ENCODE data around the gene PAM. TPM values are rescaled to one million over a fixed set of nuclear protein-coding genes. Genes with fewer than 3 reads are reported as not detected.
"Not testable (repeated sequence)": the region's sequence is repeated elsewhere in the genome, so short reads cannot be mapped to it uniquely, and the experiment has no call there.

Gene PAM
- total RNA-seq, 1 donor from 2014 or later, result 12.7 TPM

- intact Hi-C loops (cut with micrococcal nuclease), result no loop called here
Measured at GRCh38 chr5:103035701-103036100, 280.6 kb downstream of the PAM start.

DNA sequence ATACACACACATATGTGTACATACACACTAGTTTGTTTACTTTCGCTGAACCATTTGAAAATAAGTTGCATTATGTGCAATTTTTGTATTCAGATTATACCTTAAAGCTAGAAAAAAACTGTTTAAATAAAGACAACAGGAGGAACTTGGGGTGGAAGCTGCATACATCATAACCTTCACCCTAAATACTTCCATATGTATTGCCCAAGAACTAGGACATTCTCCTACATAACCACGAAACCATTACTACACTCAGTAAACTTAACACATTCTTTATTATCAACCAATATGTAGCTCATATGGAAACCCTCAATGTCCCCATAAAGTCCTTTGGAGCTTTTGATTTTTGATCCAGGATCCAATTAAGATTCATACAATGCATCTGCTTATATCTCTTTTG lies 281.5 kb downstream of the PAM start:
- intact Hi-C loops (cut with micrococcal nuclease), result no loop called here

DNA sequence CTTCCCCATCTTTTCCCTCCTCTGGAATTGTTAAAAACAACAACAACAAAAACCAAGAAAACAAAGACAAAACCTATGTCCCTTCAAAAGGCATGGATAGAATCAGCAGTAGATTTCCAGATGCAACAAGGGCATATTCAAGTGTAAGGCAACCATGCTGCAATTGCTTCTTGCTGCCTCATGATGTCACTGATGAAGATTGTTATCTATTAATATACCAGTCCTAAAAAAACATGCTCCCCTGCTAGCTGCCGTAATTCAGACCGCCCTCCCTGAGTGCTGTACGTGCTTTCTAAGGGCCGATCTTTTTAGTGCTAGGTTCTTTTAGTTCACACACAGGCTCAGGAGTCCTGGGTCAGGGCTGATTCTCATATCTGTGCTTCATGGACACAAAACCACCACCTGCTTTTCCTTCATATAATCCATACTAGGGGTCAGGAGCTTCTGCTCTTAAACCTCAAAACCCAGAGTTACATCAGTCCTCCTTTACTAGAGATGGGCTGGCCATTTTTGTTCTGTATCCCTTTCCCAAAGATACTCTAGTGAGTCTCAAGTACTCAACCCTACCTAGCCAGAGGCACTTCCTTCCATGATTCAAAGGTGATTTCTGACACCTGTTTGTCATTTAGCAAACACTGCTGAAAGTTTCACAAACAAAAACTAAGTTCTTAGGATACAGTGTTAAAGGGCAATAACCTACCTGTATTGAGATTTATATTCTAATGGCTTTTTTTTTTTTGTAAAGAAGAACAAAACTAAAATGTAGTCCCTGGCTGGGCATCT lies 282.8 kb downstream of the PAM start:
- intact Hi-C loops (cut with micrococcal nuclease), result no loop called here

- intact Hi-C loops (cut with micrococcal nuclease), result loop anchor here (1.0 to 5.0 kb wide), 4 partner anchors 96 to 459 kb away; no protein-coding TSS in a partner anchor
Measured at GRCh38 chr5:103041071-103041676, 286.1 kb downstream of the PAM start.

- intact Hi-C loops (cut with micrococcal nuclease), result not testable (repeated sequence)
Measured at GRCh38 chr5:103046706-103047105, 291.6 kb downstream of the PAM start.

GRCh38 chr5:103057208-103058130 lies 302.4 kb downstream of the PAM start:
- intact Hi-C loops (cut with micrococcal nuclease), result no loop called here

GRCh38 chr5:103059525-103059924 lies 304.4 kb downstream of the PAM start:
- intact Hi-C loops (cut with micrococcal nuclease), result no loop called here

DNA sequence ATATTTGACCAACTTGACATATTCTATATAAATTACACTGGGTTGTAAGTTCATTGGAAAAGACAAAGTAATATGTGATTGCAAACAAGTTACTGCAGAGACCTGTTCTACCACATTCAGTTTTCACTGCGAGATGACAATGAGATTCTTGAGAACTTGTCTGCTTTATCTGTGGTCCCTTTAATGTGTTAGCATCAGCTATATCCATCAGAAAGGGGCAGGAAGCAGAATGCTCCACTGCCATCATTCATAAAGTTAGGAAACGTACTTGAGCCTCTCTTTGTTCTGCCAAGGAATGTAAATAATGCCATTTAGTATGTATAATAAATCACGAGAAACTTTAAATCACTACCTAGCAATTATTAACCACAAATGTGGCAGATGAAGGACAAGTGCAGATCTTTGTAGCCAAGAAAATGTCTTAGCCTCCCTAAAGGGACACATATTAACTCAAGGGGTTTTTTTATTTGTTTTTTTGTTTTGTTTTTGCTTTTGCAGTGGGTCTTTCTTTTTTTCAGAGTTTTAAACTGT lies 305.4 kb downstream of the PAM start:
- intact Hi-C loops (cut with micrococcal nuclease), result no loop called here

DNA sequence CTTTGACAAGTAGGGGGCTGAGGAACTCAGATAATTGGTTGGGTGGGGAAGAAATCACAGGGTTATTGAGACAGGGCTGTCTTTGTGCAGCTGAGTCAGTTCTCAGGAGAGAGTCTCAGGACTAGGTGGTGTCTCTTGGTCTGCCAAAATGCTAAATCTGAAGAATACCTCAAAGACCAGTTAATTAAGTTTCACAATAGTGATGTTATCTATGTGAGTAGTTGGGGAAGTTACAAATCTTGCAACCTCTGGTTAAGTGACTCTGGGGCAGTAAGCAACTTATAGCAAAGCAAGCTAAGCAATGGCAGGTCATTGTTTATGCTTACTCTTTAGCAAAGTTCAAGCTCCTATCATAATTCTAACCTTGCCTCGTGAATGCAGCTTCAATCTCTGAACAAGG lies 311.2 kb downstream of the PAM start:
- intact Hi-C loops (cut with micrococcal nuclease), result no loop called here

- intact Hi-C loops (cut with micrococcal nuclease), result not testable (repeated sequence)
Measured at GRCh38 chr5:103073500-103073899, 318.4 kb downstream of the PAM start.

- intact Hi-C loops (cut with micrococcal nuclease), result no loop called here
Measured at GRCh38 chr5:103075442-103075841, 320.3 kb downstream of the PAM start.

All from T-helper 2 cell treated with Interferon-gamma antibody and Interleukin-4, amounts not matched to agents 100 ng/mL and 5 ng/mL, for 36 hours (primary cell).